Lower leg skin (tissue), 4 donors: ENCODE measurements around the gene CHID1. TPM values are rescaled to one million over a fixed set of nuclear protein-coding genes. Genes with fewer than 3 reads are reported as not detected.

Source experiments
- DNase-seq, 2 donors: peaks; one replicate each; pipeline ENCODE4 v3.0.0-alpha.2; 2019; ENCODE audit warnings: low spot score in 2 of 2
- H3K4me3 ChIP-seq: fragments of 200-600 bp; sonication (generic); 2 replicates; pipeline ENCODE4 v1.5.1; 2017; ENCODE audit warnings: mild to moderate bottlenecking, low read depth; ENCODE audit not compliant: poor library complexity, severe bottlenecking
- CTCF ChIP-seq, 3 donors: fragments of 450-650 bp; IDR thresholded peaks; one replicate each; pipeline ENCODE4 v1.5.1; 2016; ENCODE audit warnings: antibody characterized with exemption in 3 of 3, mild to moderate bottlenecking in 3 of 3, moderate library complexity in 2 of 3
- POLR2A ChIP-seq, 2 donors: fragments of 450-650 bp; IDR thresholded peaks; one replicate each; pipeline ENCODE4 v1.6.1; 2016 to 2017; ENCODE audit warnings: antibody characterized with exemption in 2 of 2, mild to moderate bottlenecking in 1 of 2, moderate library complexity in 1 of 2
- WGBS, 2 donors: methylation state at CpG; one replicate each; pipeline ENCODE4 v1.1.5; 2018; 5-methylcytosine and 5-hydroxymethylcytosine counted together
- intact Hi-C: fragments of 100-400 bp; cut with DNase I; formaldehyde crosslinking; loops from one replicate; pipeline ENCODE4 v1.15.0; 2023; ENCODE audit warnings: low total_unique reads
- total RNA-seq, 4 donors: library from RNA; depleted of rRNA; stranded (reverse); fragments of >200 nt; gene quantifications; one replicate each; pipeline ENCODE4 v1.1.0, GENCODE V29; 2016

The CHID1 gene
- total RNA-seq, 4 donors from 2014 or later: 35.5 to 59.4 (median 50.7) TPM

GRCh38 chr11:868802-869201 lies 41.8 kb downstream of the CHID1 start:
- no peak for DNase-seq
- no peak for TF ChIP-seq POLR2A (IDR thresholded peaks at IDR 0.05)
- TF ChIP-seq CTCF (IDR thresholded peaks at IDR 0.05): no peak
- 76 to 83% methylated on average over 7 to 12 of the region's 12 CpGs for WGBS, 2 donors
- intact Hi-C loops: no loop called here
- H3K4me3 ChIP-seq: no peak overlapping the region

- 88 to 90% methylated on average over 17 of the region's 17 CpGs for WGBS, 2 donors
- H3K4me3 ChIP-seq: no peak overlapping the region
- TF ChIP-seq POLR2A (IDR thresholded peaks at IDR 0.05) (no peak), CTCF (IDR thresholded peaks at IDR 0.05) (no peak)
- no peak for DNase-seq
- intact Hi-C loops: no loop called here
Observed at GRCh38 chr11:868394-868793, 42.2 kb downstream of the CHID1 start.

- TF ChIP-seq POLR2A (IDR thresholded peaks at IDR 0.05): no peak
- TF ChIP-seq CTCF (IDR thresholded peaks at IDR 0.05): no peak
- 81 to 93% methylated on average over 8 of the region's 8 CpGs for WGBS, 2 donors
- intact Hi-C loops: no loop called here
- DNase-seq: no peak
- H3K4me3 ChIP-seq: no peak overlapping the region
Observed at GRCh38 chr11:867856-868358, 42.7 kb downstream of the CHID1 start.

- TF ChIP-seq POLR2A (IDR thresholded peaks at IDR 0.05) (no peak), CTCF (IDR thresholded peaks at IDR 0.05) (no peak)
- WGBS, 2 donors: 82 to 88% methylated on average over 11 to 14 of the region's 14 CpGs
- intact Hi-C loops: no loop called here
- no peak for DNase-seq
- H3K4me3 ChIP-seq: no peak overlapping the region
Observed at GRCh38 chr11:866481-866880, 44.1 kb downstream of the CHID1 start.

GRCh38 chr11:865462-866430 lies 44.9 kb downstream of the CHID1 start:
- TF ChIP-seq CTCF (IDR thresholded peaks at IDR 0.05) (no peak), POLR2A (IDR thresholded peaks at IDR 0.05) (no peak)
- H3K4me3 ChIP-seq: no peak overlapping the region
- 73 to 77% methylated on average over 30 to 37 of the region's 41 CpGs for WGBS, 2 donors
- DNase-seq: no peak
- intact Hi-C loops: no loop called here
